ENCODE results near the gene SLC25A12. TPM values are rescaled to one million over a fixed set of nuclear protein-coding genes. Genes with fewer than 3 reads are reported as not detected.

SLC25A12 gene
- total and polyA plus RNA-seq, 10 of the 15 experiments (the other 5 are each of a cell fraction or from before 2014, with no cell fraction given), result 20.9 to 50.0 (median 33.0) TPM

DNA sequence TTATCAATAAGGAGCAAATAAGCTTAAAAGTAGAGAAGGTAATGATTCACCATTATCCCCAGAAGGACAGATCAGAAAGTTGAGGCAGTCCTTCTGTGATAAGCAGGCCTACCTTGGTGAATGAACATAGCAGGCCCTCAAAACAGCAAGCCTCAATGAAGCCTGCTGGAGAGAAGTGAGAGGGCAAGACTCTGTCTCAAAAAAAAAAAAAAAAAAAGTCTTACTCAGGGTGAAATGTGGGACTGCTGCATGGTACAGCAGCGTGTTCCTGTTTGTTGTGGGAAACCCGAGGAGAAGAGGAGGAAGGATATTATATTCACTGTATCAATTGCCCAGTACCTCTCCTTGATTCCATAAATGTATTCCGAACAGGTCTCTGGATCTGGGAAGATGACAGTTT lies 19.5 kb upstream of the SLC25A12 start:
- H3K9ac ChIP-seq (ENCODE audit: control insufficient read depth, insufficient read depth, low read length), result no peak overlapping the region
- no peak overlapping the region for H3K4me2 ChIP-seq (ENCODE audit: control insufficient read depth, insufficient read depth)
- ATAC-seq (no peak), DNase-seq (ENCODE audit: low read depth, low spot score) (no peak), FAIRE-seq (no peak)
- H3K79me2 ChIP-seq (ENCODE audit: control insufficient read depth, insufficient read depth, low read length), result no peaks in the 10 kb centered on the region
- in situ Hi-C loops (cut with MboI), result no loop called here
- TF ChIP-seq ZNF207 (IDR thresholded peaks at IDR 0.05; ENCODE audit: borderline replicate concordance) (no peak), SPI1 (IDR thresholded peaks at IDR 0.05; ENCODE audit: borderline replicate concordance, insufficient read depth, low read depth, low read length) (no peak), KLF5 (IDR thresholded peaks at IDR 0.05; ENCODE audit: partially characterized antibody) (no peak), KDM1A (IDR thresholded peaks at IDR 0.05; ENCODE audit: borderline replicate concordance) (no peak)
- TF ChIP-seq, protein P1, sequence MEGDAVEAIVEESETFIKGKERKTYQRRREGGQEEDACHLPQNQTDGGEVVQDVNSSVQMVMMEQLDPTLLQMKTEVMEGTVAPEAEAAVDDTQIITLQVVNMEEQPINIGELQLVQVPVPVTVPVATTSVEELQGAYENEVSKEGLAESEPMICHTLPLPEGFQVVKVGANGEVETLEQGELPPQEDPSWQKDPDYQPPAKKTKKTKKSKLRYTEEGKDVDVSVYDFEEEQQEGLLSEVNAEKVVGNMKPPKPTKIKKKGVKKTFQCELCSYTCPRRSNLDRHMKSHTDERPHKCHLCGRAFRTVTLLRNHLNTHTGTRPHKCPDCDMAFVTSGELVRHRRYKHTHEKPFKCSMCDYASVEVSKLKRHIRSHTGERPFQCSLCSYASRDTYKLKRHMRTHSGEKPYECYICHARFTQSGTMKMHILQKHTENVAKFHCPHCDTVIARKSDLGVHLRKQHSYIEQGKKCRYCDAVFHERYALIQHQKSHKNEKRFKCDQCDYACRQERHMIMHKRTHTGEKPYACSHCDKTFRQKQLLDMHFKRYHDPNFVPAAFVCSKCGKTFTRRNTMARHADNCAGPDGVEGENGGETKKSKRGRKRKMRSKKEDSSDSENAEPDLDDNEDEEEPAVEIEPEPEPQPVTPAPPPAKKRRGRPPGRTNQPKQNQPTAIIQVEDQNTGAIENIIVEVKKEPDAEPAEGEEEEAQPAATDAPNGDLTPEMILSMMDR (IDR thresholded peaks at IDR 0.05 in 2 of 3, conservative IDR thresholded peaks at IDR 0.05 in 1 of 3; ENCODE audit: control insufficient read depth in 2 of 3, extremely low read depth in 1 of 3, insufficient read depth in 1 of 3, low read depth in 3 of 3, low read length in 3 of 3), result no peak
- no peaks in the 10 kb centered on the region for H4K20me1 ChIP-seq (ENCODE audit: control insufficient read depth, insufficient read depth)
- 48% methylated on average over 3 of the region's 3 CpGs for WGBS (ENCODE audit: insufficient coverage, insufficient replicate concordance, low lambda C conversion rate, missing lambda C conversion rate)
- RAD21 ChIA-PET (ENCODE audit: unreplicated experiment), result no interaction called here
- no peaks in the 10 kb centered on the region for H3K9me3 ChIP-seq (replicated peaks; ENCODE audit: control insufficient read depth, insufficient read depth, low read length)
- H3K27ac ChIP-seq (ENCODE audit: control insufficient read depth, insufficient read depth), result no peak overlapping the region
- intact Hi-C loops (cut with micrococcal nuclease; ENCODE audit: unreplicated experiment), result no loop called here
- H3K36me3 ChIP-seq (ENCODE audit: control insufficient read depth in 2 of 2, insufficient read depth in 2 of 2, low read length in 1 of 2), result no peaks in the 10 kb centered on the region
- H3K4me3 ChIP-seq, result no peak overlapping the region
- SMC1A ChIA-PET (ENCODE audit: uncharacterized antibody, unreplicated experiment), result interaction anchor here (1.2 to 1.6 kb wide), 3 partner anchors 8 to 210 kb away, joined by 3 to 5 read pairs (median 3); no protein-coding TSS in a partner anchor
- CTCF ChIA-PET, result interaction anchor here (0.7 to 1.7 kb wide), 3 partner anchors 10 to 75 kb away, joined by 3 to 4 read pairs (median 4); no protein-coding TSS in a partner anchor
- BruUV-seq (replicated peaks), result no TSS peak
- H3K27me3 ChIP-seq (replicated peaks in 1 of 2; ENCODE audit: control insufficient read depth in 2 of 2, insufficient read depth in 2 of 2, low read length in 1 of 2), result no peaks in the 10 kb centered on the region
- H2AFZ ChIP-seq (ENCODE audit: control insufficient read depth, low read depth, low read length), result no peak overlapping the region
- POLR2A ChIA-PET, result interaction anchor here (0.7 to 1.1 kb wide), 3 partner anchors 9 to 21 kb away, joined by 3 to 5 read pairs (median 5); partner anchors contain the start of gene HAT1
- no peaks in the 10 kb centered on the region for H3K4me1 ChIP-seq (ENCODE audit: control insufficient read depth, insufficient read depth, low read length)

DNA sequence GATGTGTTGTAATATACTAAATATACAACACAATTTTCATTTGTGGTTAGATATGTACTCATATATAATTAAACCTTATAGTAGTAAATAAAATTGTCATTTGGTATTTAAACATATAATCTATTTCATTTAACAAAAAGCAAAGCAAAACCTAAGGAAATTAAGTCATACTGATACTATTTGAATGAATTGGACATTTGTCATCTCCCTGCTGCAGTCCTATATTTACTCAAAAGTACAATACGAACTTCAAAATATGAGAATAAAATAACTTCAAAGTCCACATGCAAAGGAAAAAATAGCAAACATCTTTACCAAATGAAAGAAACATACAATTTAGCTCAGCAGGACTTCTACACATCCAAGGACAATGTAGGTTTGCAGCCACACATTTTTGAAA lies 16.4 kb upstream of the SLC25A12 start:
- SMC1A ChIA-PET (ENCODE audit: uncharacterized antibody, unreplicated experiment), result no interaction called here
- H2AFZ ChIP-seq (ENCODE audit: control insufficient read depth, low read depth, low read length), result no peak overlapping the region
- H3K4me3 ChIP-seq, result no peak overlapping the region
- TF ChIP-seq SUPT20H (IDR thresholded peaks at IDR 0.05; ENCODE audit: borderline replicate concordance, control insufficient read depth, low read depth, low read length) (no peak), SREBF2 (IDR thresholded peaks at IDR 0.05; ENCODE audit: low read length) (no peak), EZH2 (IDR thresholded peaks at IDR 0.05; ENCODE audit: borderline replicate concordance, control insufficient read depth, low read depth, low read length) (no peak)
- TF ChIP-seq, protein P2, sequence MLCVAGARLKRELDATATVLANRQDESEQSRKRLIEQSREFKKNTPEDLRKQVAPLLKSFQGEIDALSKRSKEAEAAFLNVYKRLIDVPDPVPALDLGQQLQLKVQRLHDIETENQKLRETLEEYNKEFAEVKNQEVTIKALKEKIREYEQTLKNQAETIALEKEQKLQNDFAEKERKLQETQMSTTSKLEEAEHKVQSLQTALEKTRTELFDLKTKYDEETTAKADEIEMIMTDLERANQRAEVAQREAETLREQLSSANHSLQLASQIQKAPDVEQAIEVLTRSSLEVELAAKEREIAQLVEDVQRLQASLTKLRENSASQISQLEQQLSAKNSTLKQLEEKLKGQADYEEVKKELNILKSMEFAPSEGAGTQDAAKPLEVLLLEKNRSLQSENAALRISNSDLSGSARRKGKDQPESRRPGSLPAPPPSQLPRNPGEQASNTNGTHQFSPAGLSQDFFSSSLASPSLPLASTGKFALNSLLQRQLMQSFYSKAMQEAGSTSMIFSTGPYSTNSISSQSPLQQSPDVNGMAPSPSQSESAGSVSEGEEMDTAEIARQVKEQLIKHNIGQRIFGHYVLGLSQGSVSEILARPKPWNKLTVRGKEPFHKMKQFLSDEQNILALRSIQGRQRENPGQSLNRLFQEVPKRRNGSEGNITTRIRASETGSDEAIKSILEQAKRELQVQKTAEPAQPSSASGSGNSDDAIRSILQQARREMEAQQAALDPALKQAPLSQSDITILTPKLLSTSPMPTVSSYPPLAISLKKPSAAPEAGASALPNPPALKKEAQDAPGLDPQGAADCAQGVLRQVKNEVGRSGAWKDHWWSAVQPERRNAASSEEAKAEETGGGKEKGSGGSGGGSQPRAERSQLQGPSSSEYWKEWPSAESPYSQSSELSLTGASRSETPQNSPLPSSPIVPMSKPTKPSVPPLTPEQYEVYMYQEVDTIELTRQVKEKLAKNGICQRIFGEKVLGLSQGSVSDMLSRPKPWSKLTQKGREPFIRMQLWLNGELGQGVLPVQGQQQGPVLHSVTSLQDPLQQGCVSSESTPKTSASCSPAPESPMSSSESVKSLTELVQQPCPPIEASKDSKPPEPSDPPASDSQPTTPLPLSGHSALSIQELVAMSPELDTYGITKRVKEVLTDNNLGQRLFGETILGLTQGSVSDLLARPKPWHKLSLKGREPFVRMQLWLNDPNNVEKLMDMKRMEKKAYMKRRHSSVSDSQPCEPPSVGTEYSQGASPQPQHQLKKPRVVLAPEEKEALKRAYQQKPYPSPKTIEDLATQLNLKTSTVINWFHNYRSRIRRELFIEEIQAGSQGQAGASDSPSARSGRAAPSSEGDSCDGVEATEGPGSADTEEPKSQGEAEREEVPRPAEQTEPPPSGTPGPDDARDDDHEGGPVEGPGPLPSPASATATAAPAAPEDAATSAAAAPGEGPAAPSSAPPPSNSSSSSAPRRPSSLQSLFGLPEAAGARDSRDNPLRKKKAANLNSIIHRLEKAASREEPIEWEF (IDR thresholded peaks at IDR 0.05; ENCODE audit: insufficient replicate concordance, low read depth, low read length), result no peak

More for the DNA sequence above, 16.4 kb upstream of the SLC25A12 start:
- POLR2A ChIA-PET, result no interaction called here
- no peak for DNase-seq (ENCODE audit: low read depth, low spot score)
- Histone ChIP-seq H3K9me3 (replicated peaks; ENCODE audit: control insufficient read depth, insufficient read depth, low read length) (no peaks in the 10 kb centered on the region), H3K79me2 (ENCODE audit: control insufficient read depth, insufficient read depth, low read length) (no peaks in the 10 kb centered on the region), H3K4me1 (ENCODE audit: control insufficient read depth, insufficient read depth, low read length) (no peaks in the 10 kb centered on the region), H4K20me1 (ENCODE audit: control insufficient read depth, insufficient read depth) (no peaks in the 10 kb centered on the region), H3K4me2 (ENCODE audit: control insufficient read depth, insufficient read depth) (no peak overlapping the region), H3K36me3 (ENCODE audit: control insufficient read depth in 2 of 2, insufficient read depth in 2 of 2, low read length in 1 of 2) (no peaks in the 10 kb centered on the region), H3K9ac (ENCODE audit: control insufficient read depth, insufficient read depth, low read length) (no peak overlapping the region), H3K27ac (ENCODE audit: control insufficient read depth, insufficient read depth) (no peak overlapping the region), H3K27me3 (replicated peaks in 1 of 2; ENCODE audit: control insufficient read depth in 2 of 2, insufficient read depth in 2 of 2, low read length in 1 of 2) (no peaks in the 10 kb centered on the region)
- no peak for FAIRE-seq
- in situ Hi-C loops (cut with MboI), result no loop called here
- no peak for ATAC-seq
- RAD21 ChIA-PET (ENCODE audit: unreplicated experiment), result no interaction called here
- CTCF ChIA-PET, result no interaction called here
- BruUV-seq (replicated peaks), result no TSS peak
- intact Hi-C loops (cut with micrococcal nuclease; ENCODE audit: unreplicated experiment), result no loop called here
- 0% methylated on average over 1 of the region's 1 CpG for WGBS (ENCODE audit: insufficient coverage, insufficient replicate concordance, low lambda C conversion rate, missing lambda C conversion rate)
